Activated CD8-positive, alpha-beta T cell treated with anti-CD3 and anti-CD28 coated beads, Interleukin-2, amount 10 ng/mL, durations not matched to agents 7 days and 5 days (primary cell): ENCODE measurements around the gene ELK1. TPM values are rescaled to one million over a fixed set of nuclear protein-coding genes. Genes with fewer than 3 reads are reported as not detected.
A peak's percentile ranks its signal among the peaks of the same experiment; 100 is the strongest.

ENCODE experiments used
- ATAC-seq: fragments of 150-1000 bp; cut with Tn5 transposase; one replicate; pipeline ENCODE4 v1.10.0; 2021; ENCODE audit warnings: moderate library complexity
- CTCF ChIA-PET: fragments of 350-600 bp; sonication (Branson Sonifier 250); formaldehyde crosslinking; loops from one replicate; lab custom pipeline; 2021; ENCODE audit warnings: antibody characterized with exemption; lab: Charles Lee
- POLR2A ChIA-PET: fragments of 350-600 bp; sonication (Branson Sonifier 250); formaldehyde crosslinking; loops from one replicate; lab custom pipeline; 2021; ENCODE audit warnings: antibody characterized with exemption; lab: Charles Lee
- DNase-seq: peaks from one replicate; pipeline ENCODE4 v3.0.0-alpha.2; 2020
- H3K27ac Mint-ChIP-seq: one replicate; pipeline ENCODE4 v1.8.0; 2021; ENCODE audit warnings: mild to moderate bottlenecking, mixed read lengths
- H3K27me3 Mint-ChIP-seq: one replicate; pipeline ENCODE4 v1.8.0; 2021; ENCODE audit warnings: low read depth, mixed read lengths
- H3K36me3 Mint-ChIP-seq: one replicate; pipeline ENCODE4 v1.8.0; 2021; ENCODE audit warnings: low read depth, mixed read lengths
- H3K4me1 Mint-ChIP-seq: one replicate; pipeline ENCODE4 v1.8.0; 2021; ENCODE audit warnings: low read depth, mixed read lengths
- H3K4me3 Mint-ChIP-seq: one replicate; pipeline ENCODE4 v1.8.0; 2021; ENCODE audit warnings: mild to moderate bottlenecking, mixed read lengths
- H3K9me3 Mint-ChIP-seq: one replicate; pipeline ENCODE4 v1.8.0; 2022; ENCODE audit warnings: mixed read lengths; ENCODE audit not compliant: insufficient read depth
- total RNA-seq, 2 experiments: library from RNA; stranded (reverse); gene quantifications; one replicate each; pipeline ENCODE4 v1.2.3, GENCODE V29; 2021

Gene ELK1
- total RNA-seq, 2 experiments from 2014 or later: 56.9 to 58.7 TPM

- CTCF ChIA-PET: no interaction called here
- no peak overlapping the region for H3K4me3 Mint-ChIP-seq
Observed at GRCh38 chrX:47621851-47622250, 28.5 kb downstream of the ELK1 start.

GRCh38 chrX:47620303-47620685, 30.1 kb downstream of the ELK1 start:
- ChIA-PET CTCF (no interaction called here), POLR2A (no interaction called here)
- Mint-ChIP-seq H3K9me3 (no peaks in the 10 kb centered on the region), H3K4me1 (peaks cover 17% of the 10 kb centered on the region), H3K36me3 (no peaks in the 10 kb centered on the region), H3K4me3 (peak overlapping the region; percentile 43), H3K27ac (no peak overlapping the region), H3K27me3 (peaks cover 39% of the 10 kb centered on the region)
- ATAC-seq (no peak), DNase-seq (no peak)

More at GRCh38 chrX:47621851-47622250, 28.5 kb downstream of the ELK1 start:
- Mint-ChIP-seq H3K27ac (no peak overlapping the region), H3K9me3 (no peaks in the 10 kb centered on the region), H3K4me1 (peaks cover 17% of the 10 kb centered on the region), H3K36me3 (no peaks in the 10 kb centered on the region), H3K27me3 (peaks cover 33% of the 10 kb centered on the region)
- ATAC-seq (no peak), DNase-seq (no peak)
- POLR2A ChIA-PET: interaction anchor here (0.7 kb wide), 1 partner anchor 58 kb away, joined by 3 read pairs; no protein-coding TSS in a partner anchor

DNA sequence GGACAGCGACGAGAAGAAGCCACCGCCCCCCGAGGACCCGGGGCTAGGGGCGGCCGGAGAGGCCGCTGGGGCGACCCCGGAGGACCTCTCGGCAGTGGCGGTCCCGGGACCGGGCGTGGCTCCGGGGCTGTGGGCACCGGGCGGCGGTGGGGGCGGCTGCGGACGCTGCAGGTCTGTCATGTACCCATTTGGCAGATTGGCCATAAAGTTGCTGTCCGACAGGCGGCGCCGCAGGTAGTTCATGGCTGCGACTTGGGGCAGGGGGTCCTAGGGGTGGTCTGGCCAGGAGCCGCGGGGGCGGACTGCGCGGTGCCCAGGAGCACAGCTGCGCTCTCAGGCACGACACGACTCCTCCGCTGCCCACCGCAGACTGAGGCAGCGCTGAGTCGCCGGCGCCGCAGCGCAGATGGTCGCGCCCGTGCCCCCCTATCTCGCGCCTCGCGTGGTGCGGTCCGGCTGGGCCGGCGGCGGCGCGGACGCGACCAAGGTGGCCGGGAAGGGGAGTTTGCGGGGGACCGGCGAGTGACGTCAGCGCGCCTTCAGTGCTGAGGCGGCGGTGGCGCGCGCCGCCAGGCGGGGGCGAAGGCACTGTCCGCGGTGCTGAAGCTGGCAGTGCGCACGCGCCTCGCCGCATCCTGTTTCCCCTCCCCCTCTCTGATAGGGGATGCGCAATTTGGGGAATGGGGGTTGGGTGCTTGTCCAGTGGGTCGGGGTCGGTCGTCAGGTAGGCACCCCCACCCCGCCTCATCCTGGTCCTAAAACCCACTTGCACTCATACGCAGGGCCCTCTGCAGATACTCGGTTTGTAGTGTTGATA, 30.7 kb downstream of the ELK1 start, which contains the start of gene SYN1:
Gene SYN1, minus strand, starts transcription at position 372 of the 817 bp plus-strand sequence. Its CDS starts 129 bp downstream, at position 243.
- Mint-ChIP-seq H3K27ac (no peak within 1 kb of the TSS), H3K4me1 (peaks cover 17% of the 10 kb centered on the region), H3K36me3 (no peaks in the 10 kb centered on the region), H3K9me3 (no peaks in the 10 kb centered on the region), H3K4me3 (peak within 1 kb of the TSS; percentile 43), H3K27me3 (peaks cover 39% of the 10 kb centered on the region)
- CTCF ChIA-PET: no interaction called here
- ATAC-seq (peak; percentile 84), DNase-seq (peak; percentile 83)
- POLR2A ChIA-PET: no interaction called here

GRCh38 chrX:47618923-47619485, 31.4 kb downstream of the ELK1 start:
- ChIA-PET CTCF (no interaction called here), POLR2A (no interaction called here)
- H3K9me3 Mint-ChIP-seq: no peaks in the 10 kb centered on the region
- peak overlapping the region; percentile 23 for H3K4me3 Mint-ChIP-seq
- H3K36me3 Mint-ChIP-seq: no peaks in the 10 kb centered on the region
- ATAC-seq (no peak), DNase-seq (no peak)
- H3K27me3 Mint-ChIP-seq: peaks cover 41% of the 10 kb centered on the region
- no peak overlapping the region for H3K27ac Mint-ChIP-seq
- peaks cover 16% of the 10 kb centered on the region for H3K4me1 Mint-ChIP-seq

DNA sequence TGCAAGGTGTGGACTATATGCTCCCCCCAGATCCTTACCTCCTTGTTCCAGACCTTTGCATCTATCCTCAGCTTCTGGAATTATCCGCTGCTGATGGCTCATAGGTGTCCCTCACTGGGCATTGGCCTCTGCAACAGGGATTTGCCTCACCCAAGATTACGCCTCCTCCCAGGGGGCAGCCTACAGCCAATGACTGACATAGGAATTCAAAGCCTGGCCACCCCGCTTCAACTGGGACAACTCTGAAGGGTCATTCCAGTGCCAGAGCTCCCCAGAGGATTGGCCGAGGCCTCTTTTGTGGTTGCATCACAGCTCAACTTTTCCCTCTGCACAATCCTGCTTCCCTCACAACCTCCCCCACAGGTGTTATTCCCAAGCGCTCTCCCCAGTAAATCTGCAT, 35.7 kb downstream of the ELK1 start:
- Mint-ChIP-seq H3K27me3 (peaks cover 24% of the 10 kb centered on the region), H3K9me3 (no peaks in the 10 kb centered on the region), H3K27ac (no peak overlapping the region), H3K4me3 (no peak overlapping the region), H3K4me1 (peaks cover 4% of the 10 kb centered on the region), H3K36me3 (no peaks in the 10 kb centered on the region)
- ChIA-PET CTCF (no interaction called here), POLR2A (no interaction called here)
- no peak for ATAC-seq
- DNase-seq: no peak

DNA sequence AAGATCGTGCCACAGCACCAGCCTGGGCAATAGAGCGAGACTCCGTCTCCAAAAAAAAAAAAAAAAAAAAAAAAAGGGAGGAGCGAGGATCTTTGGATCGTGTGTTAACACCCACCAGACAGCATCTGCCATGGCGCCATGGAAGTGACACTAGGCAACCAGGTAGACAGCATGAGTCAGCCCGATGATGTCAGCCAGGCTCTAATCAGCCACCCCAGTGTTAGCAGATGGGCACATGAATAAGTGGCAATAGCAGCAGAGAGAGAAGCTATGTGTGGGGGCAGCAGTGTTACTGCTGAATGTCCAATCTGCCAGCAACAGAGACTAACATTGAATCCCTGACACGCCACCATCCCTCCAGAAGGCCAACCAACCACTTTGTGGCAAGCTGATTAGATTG, 37.3 kb downstream of the ELK1 start:
- no peak overlapping the region for H3K4me3 Mint-ChIP-seq
- peaks cover 16% of the 10 kb centered on the region for H3K27me3 Mint-ChIP-seq
- H3K4me1 Mint-ChIP-seq: no peaks in the 10 kb centered on the region
- no peak overlapping the region for H3K27ac Mint-ChIP-seq
- DNase-seq (no peak), ATAC-seq (no peak)
- ChIA-PET CTCF (no interaction called here), POLR2A (no interaction called here)
- no peaks in the 10 kb centered on the region for H3K36me3 Mint-ChIP-seq
- no peaks in the 10 kb centered on the region for H3K9me3 Mint-ChIP-seq

DNA sequence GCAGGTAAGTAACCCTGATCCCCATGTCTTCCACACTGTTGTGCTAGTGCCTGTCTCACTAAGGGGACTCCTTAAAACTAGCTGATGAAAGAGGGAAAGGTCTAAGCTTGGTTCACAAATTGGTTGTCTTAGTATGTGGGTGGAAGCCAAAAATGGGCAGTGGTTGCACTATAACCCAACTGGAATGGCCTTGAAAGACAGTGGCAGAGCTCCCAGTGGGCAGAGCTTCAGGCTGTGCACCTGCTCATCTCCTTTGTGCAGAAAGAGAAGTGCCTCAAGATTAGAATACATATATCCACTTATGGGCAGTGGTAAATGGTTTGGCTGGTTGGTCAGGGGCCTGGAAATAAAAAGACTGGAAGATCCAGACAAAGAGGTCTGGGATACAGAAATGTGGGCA, 37.9 kb downstream of the ELK1 start:
- Mint-ChIP-seq H3K27ac (no peak overlapping the region), H3K9me3 (no peaks in the 10 kb centered on the region), H3K4me1 (peaks cover 2% of the 10 kb centered on the region), H3K27me3 (peaks cover 9% of the 10 kb centered on the region), H3K4me3 (no peak overlapping the region), H3K36me3 (no peaks in the 10 kb centered on the region)
- POLR2A ChIA-PET: no interaction called here
- ATAC-seq: no peak
- DNase-seq: no peak
- CTCF ChIA-PET: no interaction called here

DNA sequence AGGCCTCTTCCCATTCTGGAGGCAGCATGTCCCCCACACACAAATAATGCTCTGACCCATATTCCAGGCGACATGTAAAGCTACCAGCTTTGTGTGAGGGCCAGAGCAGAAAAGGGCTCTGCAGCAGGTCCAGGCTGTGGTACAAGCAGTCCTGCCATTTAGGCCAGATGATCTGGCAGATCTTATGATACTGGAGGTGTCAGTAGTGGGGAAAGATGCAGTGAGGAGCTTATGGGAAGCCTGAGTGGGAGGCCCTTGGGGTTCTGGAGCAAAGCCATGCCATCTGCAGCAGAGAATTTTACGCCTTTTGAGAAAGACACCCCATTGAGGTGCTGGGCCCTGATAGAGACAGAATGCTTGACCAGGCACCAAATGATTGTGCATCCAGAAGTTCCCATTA, 38.4 kb downstream of the ELK1 start:
- H3K9me3 Mint-ChIP-seq: no peaks in the 10 kb centered on the region
- no peak for DNase-seq
- no peak for ATAC-seq
- H3K4me1 Mint-ChIP-seq: peaks cover 2% of the 10 kb centered on the region
- ChIA-PET POLR2A (no interaction called here), CTCF (no interaction called here)
- peaks cover 8% of the 10 kb centered on the region for H3K27me3 Mint-ChIP-seq
- no peak overlapping the region for H3K4me3 Mint-ChIP-seq
- H3K36me3 Mint-ChIP-seq: no peaks in the 10 kb centered on the region
- H3K27ac Mint-ChIP-seq: no peak overlapping the region

DNA sequence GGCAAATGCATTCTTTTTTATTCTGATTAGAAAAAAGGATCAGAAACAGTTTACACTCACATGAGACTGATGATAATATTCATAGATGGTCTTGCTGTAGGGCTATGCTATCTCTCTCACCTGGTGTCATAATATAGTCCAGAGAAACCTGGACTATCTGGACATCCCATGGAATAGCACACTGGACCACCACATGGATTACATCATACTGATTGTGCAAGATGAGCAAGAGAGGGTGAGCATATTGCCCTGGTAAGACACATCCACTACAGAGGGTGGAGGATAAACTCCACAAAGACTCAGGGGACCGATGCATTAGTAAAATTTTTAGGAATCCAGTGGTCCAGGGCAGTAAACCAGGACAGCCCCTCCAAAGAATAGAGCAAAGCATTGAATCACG, 38.9 kb downstream of the ELK1 start:
- DNase-seq: no peak
- Mint-ChIP-seq H3K27ac (no peak overlapping the region), H3K9me3 (no peaks in the 10 kb centered on the region), H3K4me1 (peaks cover 2% of the 10 kb centered on the region), H3K4me3 (no peak overlapping the region), H3K36me3 (no peaks in the 10 kb centered on the region), H3K27me3 (peaks cover 5% of the 10 kb centered on the region)
- CTCF ChIA-PET: no interaction called here
- POLR2A ChIA-PET: no interaction called here
- ATAC-seq: no peak

DNA sequence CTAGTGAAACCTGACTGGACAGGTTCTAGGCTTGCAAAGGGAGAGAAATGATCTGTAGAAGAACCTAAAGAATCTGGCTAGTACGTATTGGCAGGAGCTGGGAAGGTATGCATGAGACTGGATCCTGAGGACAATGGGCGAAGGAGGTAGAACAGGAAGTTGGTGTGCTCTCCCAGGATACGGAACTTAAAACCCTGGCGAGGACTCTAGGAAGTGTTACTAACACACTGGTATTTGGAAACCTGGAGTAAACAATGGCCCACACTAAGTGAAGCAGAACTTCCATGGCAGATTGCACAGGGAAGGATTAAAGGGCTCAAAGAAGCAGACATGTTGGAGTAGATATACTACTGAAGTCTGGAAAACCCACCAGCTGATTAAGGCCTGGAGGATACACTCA, 39.9 kb downstream of the ELK1 start:
- DNase-seq (no peak), ATAC-seq (no peak)
- ChIA-PET POLR2A (no interaction called here), CTCF (no interaction called here)
- Mint-ChIP-seq H3K4me1 (peaks cover 2% of the 10 kb centered on the region), H3K27me3 (peaks cover 2% of the 10 kb centered on the region), H3K9me3 (no peaks in the 10 kb centered on the region), H3K27ac (no peak overlapping the region), H3K36me3 (no peaks in the 10 kb centered on the region), H3K4me3 (no peak overlapping the region)

DNA sequence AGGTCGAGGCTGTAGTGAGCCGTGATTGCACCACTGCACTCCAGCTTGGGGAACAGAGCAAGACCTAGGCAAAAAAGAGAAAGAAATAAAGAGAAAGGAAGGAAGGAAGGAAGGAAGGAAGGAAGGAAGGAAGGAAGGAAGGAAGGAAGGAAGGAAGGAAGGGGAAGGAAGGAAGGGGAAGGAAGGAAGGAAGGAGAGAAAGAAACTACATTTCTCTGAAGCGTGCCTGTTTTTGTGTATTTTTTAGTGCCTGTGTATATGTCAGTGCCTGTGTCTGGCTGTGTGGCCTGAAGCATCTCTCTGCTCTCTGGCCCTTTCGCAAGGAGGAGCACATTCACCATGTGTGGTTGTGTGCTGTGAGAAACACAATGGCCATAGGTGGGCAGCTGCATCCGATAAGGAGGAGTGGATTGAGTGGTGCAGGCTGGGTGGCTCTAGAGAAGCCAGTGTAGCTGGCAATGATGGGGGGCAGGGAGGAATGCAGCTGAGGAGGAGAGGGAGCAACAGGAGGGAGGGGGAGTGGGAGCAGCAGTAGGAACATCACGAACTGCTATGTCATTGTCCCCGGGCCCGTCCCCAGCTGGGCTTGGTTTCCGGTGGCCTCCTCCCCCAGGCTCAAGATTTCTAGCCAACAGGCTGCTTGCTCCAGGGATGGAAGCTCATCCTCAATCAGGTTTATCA, 42.1 kb downstream of the ELK1 start:
- no peaks in the 10 kb centered on the region for H3K27me3 Mint-ChIP-seq
- POLR2A ChIA-PET: no interaction called here
- CTCF ChIA-PET: no interaction called here
- no peaks in the 10 kb centered on the region for H3K36me3 Mint-ChIP-seq
- no peak for ATAC-seq
- H3K4me1 Mint-ChIP-seq: peaks cover 2% of the 10 kb centered on the region
- no peak overlapping the region for H3K4me3 Mint-ChIP-seq
- H3K27ac Mint-ChIP-seq: no peak overlapping the region
- no peaks in the 10 kb centered on the region for H3K9me3 Mint-ChIP-seq
- no peak for DNase-seq

GRCh38 chrX:47607091-47607490, 43.3 kb downstream of the ELK1 start:
- ATAC-seq (no peak), DNase-seq (no peak)
- H3K4me3 Mint-ChIP-seq: no peak overlapping the region
- H3K9me3 Mint-ChIP-seq: no peaks in the 10 kb centered on the region
- H3K27ac Mint-ChIP-seq: no peak overlapping the region
- peaks cover 2% of the 10 kb centered on the region for H3K4me1 Mint-ChIP-seq
- no peaks in the 10 kb centered on the region for H3K27me3 Mint-ChIP-seq
- ChIA-PET POLR2A (no interaction called here), CTCF (no interaction called here)
- no peaks in the 10 kb centered on the region for H3K36me3 Mint-ChIP-seq
